ENCODE measurements around the gene LGALS1. TPM values are rescaled to one million over a fixed set of nuclear protein-coding genes. Genes with fewer than 3 reads are reported as not detected.

Gene LGALS1
- total RNA-seq, 1 donor from 2014 or later = 1,436 TPM

DNA sequence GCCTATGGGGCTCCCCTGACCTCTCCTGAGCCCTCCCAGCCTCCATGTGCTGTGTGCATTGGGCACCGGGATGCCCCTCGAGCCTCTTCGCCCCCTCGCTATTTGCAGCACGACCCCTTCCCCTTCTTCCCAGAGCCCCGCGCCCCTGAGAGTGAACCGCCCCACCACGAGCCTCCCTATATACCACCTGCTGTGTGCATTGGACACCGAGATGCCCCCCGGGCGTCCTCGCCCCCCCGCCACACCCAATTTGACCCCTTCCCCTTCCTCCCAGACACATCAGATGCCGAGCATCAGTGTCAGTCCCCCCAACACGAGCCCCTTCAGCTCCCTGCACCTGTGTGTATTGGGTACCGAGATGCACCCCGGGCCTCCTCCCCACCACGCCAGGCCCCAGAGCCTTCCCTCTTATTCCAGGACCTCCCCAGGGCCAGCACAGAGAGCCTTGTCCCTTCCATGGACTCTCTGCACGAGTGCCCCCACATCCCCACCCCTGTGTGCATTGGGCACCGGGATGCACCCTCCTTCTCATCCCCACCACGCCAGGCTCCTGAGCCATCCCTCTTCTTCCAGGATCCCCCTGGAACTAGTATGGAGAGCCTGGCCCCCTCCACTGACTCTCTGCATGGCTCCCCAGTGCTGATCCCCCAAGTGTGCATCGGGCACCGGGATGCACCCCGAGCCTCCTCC is 50.3 kb downstream of the LGALS1 start:
- no peak for DNase-seq

DNA sequence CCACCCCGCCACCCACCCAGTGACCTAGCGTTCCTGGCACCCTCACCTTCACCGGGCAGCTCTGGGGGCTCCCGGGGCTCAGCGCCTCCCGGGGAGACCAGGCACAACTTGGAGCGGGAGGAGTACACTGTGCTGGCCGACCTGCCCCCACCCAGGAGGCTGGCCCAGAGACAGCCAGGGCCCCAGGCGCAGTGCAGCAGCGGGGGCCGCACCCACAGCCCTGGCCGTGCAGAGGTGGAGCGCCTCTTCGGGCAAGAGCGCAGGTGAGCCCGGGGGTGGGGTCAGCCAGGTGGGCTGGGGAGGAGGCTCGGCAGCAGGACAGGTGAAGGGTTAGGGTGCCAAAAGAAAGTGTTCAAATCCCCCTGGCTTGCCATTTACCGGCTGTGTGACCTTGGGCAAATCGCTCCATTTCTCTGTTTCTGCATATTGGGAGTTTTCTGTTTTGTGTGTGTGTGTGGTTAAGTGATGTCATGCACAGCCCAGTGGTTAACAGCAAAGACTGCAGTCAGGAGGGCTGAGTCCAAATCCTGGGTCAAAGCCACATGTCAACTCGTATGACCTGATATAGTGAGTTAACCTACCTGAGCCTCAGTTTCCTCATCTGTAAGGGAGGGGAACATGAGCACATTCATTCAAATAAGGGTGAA is 50.9 kb downstream of the LGALS1 start:
- no peak for DNase-seq

DNA sequence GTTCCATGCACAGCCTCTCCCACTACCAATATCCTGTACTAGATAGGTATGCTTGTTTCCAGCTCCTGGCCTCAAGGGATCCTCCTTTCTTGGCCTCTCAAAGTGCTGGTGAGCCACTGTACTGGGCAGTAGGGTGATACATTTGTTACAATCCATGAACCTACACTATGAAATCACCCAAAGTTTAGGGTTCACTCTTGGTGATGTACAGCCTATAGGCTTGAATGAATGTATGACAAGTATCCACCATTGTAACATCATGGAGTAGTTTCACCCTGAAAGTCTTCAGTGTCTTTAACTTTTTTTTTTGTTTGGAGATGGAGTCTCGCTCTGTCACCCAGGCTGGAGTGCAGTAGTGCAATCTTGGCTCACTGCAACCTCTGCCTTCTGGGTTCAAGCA is 53.2 kb downstream of the LGALS1 start:
- DNase-seq = no peak

Small RNAs within 50 kb of the gene (small RNA-seq; reads per million reads assigned to genes)
- gene RN7SL385P (ENCODE audit: low replicate concordance) = not detected

Other genes with a start within 250 kb of the LGALS1 start
- 1.0 TPM for gene ELFN2, start 248.2 kb upstream of the LGALS1 start, total RNA-seq
- gene MFNG, start 189.3 kb upstream of the LGALS1 start, total RNA-seq = 8.7 TPM
- gene CARD10, start 156.2 kb upstream of the LGALS1 start, total RNA-seq = 12.2 TPM
- 25.5 TPM for gene CDC42EP1, start 115.2 kb upstream of the LGALS1 start, total RNA-seq
- not detected for gene LGALS2, start 95.5 kb upstream of the LGALS1 start, total RNA-seq
- gene GGA1, start 66.8 kb upstream of the LGALS1 start, total RNA-seq = 47.5 TPM
- gene SH3BP1, start 36.0 kb upstream of the LGALS1 start, total RNA-seq = 31.8 TPM
- 12.3 TPM for gene PDXP, start 16.9 kb upstream of the LGALS1 start, total RNA-seq
- gene NOL12, start 10.7 kb downstream of the LGALS1 start, total RNA-seq = 19.4 TPM
- 87.7 TPM for gene TRIOBP, start 21.4 kb downstream of the LGALS1 start, total RNA-seq
- 16.7 TPM for gene GCAT, start 132.3 kb downstream of the LGALS1 start, total RNA-seq
- gene GALR3, start 147.7 kb downstream of the LGALS1 start, total RNA-seq = not detected
- 23.5 TPM for gene ANKRD54, start 168.7 kb downstream of the LGALS1 start, total RNA-seq
- 606 TPM for gene EIF3L, start 173.8 kb downstream of the LGALS1 start, total RNA-seq
- 19.3 TPM for gene MICALL1, start 230.7 kb downstream of the LGALS1 start, total RNA-seq